Measurements from ENCODE around the gene LMOD2.

- TF ChIP-seq CTCF (IDR thresholded peaks at IDR 0.05; ENCODE audit: insufficient read depth, low read depth, low read length): no peak
- no peak for TF ChIP-seq EZH2 (IDR thresholded peaks at IDR 0.05; ENCODE audit: insufficient read depth, low read length)
These were observed 17.8 kb upstream of the LMOD2 start for GRCh38 chr7:123637878-123638277.
